Smooth muscle cell (in vitro differentiated cells): Measurements from ENCODE around the gene MGA. TPM values are rescaled to one million over a fixed set of nuclear protein-coding genes. Genes with fewer than 3 reads are reported as not detected.

Experiments used
- DNase-seq: peaks from one replicate; lab custom pipeline; 2025; ENCODE audit not compliant: unreplicated experiment; lab: John Stamatoyannopoulos, UW
- H2AFZ ChIP-seq: fragments of 200-600 bp; sonication (generic); 2 replicates; pipeline ENCODE4 v1.6.0; 2016; ENCODE audit warnings: antibody characterized with exemption, low read depth, mild to moderate bottlenecking
- H3F3A ChIP-seq: fragments of 200-600 bp; sonication (generic); 2 replicates; pipeline ENCODE4 v1.6.0; 2017; ENCODE audit warnings: antibody characterized with exemption, low read depth
- H3K27ac ChIP-seq: fragments of 200-600 bp; sonication (generic); 2 replicates; pipeline ENCODE4 v1.5.1; 2016; ENCODE audit warnings: low read depth, mild to moderate bottlenecking
- H3K27me3 ChIP-seq: fragments of 200-600 bp; sonication (generic); 2 replicates; pipeline ENCODE4 v1.6.1; 2016; ENCODE audit warnings: low read depth, mild to moderate bottlenecking
- H3K36me3 ChIP-seq: fragments of 200-600 bp; sonication (generic); 2 replicates; pipeline ENCODE4 v1.5.1; 2016; ENCODE audit warnings: low read depth
- H3K4me1 ChIP-seq: fragments of 200-600 bp; sonication (generic); 2 replicates; pipeline ENCODE4 v1.5.1; 2016; ENCODE audit warnings: low read depth
- H3K4me2 ChIP-seq: fragments of 200-600 bp; sonication (generic); 2 replicates; pipeline ENCODE4 v1.6.0; 2016; ENCODE audit warnings: mild to moderate bottlenecking
- H3K4me3 ChIP-seq: fragments of 200-600 bp; sonication (generic); 2 replicates; pipeline ENCODE4 v1.5.1; 2016; ENCODE audit warnings: mild to moderate bottlenecking
- H3K79me2 ChIP-seq: fragments of 200-600 bp; sonication (generic); 2 replicates; pipeline ENCODE4 v1.6.0; 2016; ENCODE audit warnings: low read depth, mild to moderate bottlenecking
- H3K9ac ChIP-seq: fragments of 200-600 bp; sonication (generic); 2 replicates; pipeline ENCODE4 v1.6.0; 2016; ENCODE audit warnings: low read depth
- H3K9me3 ChIP-seq: fragments of 200-600 bp; sonication (generic); replicated peaks from 2 replicates; pipeline ENCODE4 v1.5.1; 2016; ENCODE audit warnings: low read depth
- H4K20me1 ChIP-seq: fragments of 200-600 bp; sonication (generic); 2 replicates; pipeline ENCODE4 v1.6.0; 2016; ENCODE audit warnings: low read depth
- WGBS: methylation state at CpG from one replicate; pipeline ENCODE4 v1.1.7; 2016; ENCODE audit warnings: low lambda C conversion rate; 5-methylcytosine and 5-hydroxymethylcytosine counted together
- microRNA counts: library from miRNA; unstranded; fragments of <30 nt; microRNA quantifications from one replicate; lab custom pipeline; 2016
- microRNA-seq: library from miRNA; unstranded; fragments of <30 nt; microRNA quantifications from one replicate; pipeline ENCODE4, GENCODE V29; 2016; ENCODE audit warnings: borderline number of aligned reads
- polyA plus RNA-seq: library from polyadenylated mRNA; unstranded; fragments of >200 nt; fragmentation: Nextera tagmentation; extraction: Ambion mirVana; gene quantifications from 2 replicates; pipeline ENCODE4 v1.2.1, GENCODE V29; 2016
- small RNA-seq: library from RNA; depleted of rRNA; stranded (forward); fragments of <200 nt; gene quantifications from one replicate; pipeline ENCODE3, GENCODE V24; 2014
- total RNA-seq: library from RNA; depleted of rRNA; stranded (reverse); fragments of >200 nt; gene quantifications from 2 replicates; pipeline ENCODE4 v1.2.3, GENCODE V29; 2014
- TF ChIP-seq, protein P1 (sequence below): fragments of 200-600 bp; sonication (generic); IDR thresholded peaks from 2 replicates; pipeline ENCODE4 v1.5.1; 2017; ENCODE audit warnings: borderline replicate concordance, mild to moderate bottlenecking, antibody characterized with exemption; ENCODE audit not compliant: insufficient read depth, poor library complexity, severe bottlenecking

MGA gene
- total and polyA plus RNA-seq, 2 experiments from 2014 or later = 5.5 to 52.9 TPM

DNA sequence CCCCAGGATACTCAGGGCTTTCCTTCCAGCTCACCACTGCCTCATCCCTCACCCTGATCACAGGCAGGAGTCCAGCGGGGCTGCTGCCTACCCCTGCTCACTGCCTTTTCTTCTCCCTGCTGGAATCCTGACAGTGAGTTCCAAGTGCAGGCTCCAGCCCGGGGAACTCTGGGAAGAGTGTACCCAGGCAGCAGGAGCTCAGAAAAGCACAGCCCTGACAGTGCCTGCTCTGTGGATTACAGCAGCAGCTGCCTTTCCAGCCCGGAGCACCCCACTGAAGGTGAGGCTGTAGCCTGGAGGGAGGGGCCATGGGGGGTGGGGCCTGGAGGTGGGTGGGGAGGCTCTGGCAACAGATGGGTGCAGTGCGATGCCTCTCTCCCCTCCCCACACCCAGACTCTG, 161.6 kb downstream of the MGA start:
- WGBS = 94% methylated on average over 4 of the region's 4 CpGs

DNA sequence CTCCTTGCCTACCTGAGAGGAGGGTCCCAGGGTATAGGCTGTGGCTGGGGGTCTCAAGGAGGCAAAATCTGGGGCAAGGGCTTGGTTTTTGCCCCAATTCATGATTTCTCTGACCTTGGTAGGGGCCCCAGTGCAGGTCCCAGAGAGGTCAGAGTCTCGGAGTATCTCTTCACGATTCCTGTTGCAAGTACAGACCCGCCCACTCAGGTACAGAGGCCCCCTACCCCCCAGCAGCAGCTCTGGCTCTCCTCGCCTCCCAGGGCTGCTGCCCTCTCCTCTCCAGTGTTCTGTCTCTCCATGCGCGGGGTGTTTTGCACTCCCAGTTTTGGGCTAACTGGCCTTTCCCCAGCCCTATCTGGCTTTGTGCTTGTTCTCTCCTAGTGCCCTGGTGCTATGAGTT, 162.3 kb downstream of the MGA start:
- Histone ChIP-seq H3K27me3 (no peaks in the 10 kb centered on the region), H3K9ac (no peak overlapping the region), H3K4me2 (no peak overlapping the region), H2AFZ (no peak overlapping the region), H3K79me2 (no peaks in the 10 kb centered on the region), H4K20me1 (no peaks in the 10 kb centered on the region), H3K9me3 (no peaks in the 10 kb centered on the region), H3K27ac (no peak overlapping the region), H3F3A (no peaks in the 10 kb centered on the region), H3K4me1 (peaks cover 3% of the 10 kb centered on the region), H3K36me3 (no peaks in the 10 kb centered on the region), H3K4me3 (no peak overlapping the region)
- TF ChIP-seq, protein P1, sequence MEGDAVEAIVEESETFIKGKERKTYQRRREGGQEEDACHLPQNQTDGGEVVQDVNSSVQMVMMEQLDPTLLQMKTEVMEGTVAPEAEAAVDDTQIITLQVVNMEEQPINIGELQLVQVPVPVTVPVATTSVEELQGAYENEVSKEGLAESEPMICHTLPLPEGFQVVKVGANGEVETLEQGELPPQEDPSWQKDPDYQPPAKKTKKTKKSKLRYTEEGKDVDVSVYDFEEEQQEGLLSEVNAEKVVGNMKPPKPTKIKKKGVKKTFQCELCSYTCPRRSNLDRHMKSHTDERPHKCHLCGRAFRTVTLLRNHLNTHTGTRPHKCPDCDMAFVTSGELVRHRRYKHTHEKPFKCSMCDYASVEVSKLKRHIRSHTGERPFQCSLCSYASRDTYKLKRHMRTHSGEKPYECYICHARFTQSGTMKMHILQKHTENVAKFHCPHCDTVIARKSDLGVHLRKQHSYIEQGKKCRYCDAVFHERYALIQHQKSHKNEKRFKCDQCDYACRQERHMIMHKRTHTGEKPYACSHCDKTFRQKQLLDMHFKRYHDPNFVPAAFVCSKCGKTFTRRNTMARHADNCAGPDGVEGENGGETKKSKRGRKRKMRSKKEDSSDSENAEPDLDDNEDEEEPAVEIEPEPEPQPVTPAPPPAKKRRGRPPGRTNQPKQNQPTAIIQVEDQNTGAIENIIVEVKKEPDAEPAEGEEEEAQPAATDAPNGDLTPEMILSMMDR = no peak
- 90% methylated on average over 6 of the region's 6 CpGs for WGBS
- no peak for DNase-seq

More for the DNA sequence above, 161.6 kb downstream of the MGA start:
- no peak for DNase-seq
- no peak overlapping the region for H2AFZ ChIP-seq
- H3K9ac ChIP-seq = no peak overlapping the region
- no peak overlapping the region for H3K4me3 ChIP-seq
- no peak overlapping the region for H3K4me2 ChIP-seq
- no peaks in the 10 kb centered on the region for H4K20me1 ChIP-seq
- H3K4me1 ChIP-seq = no peaks in the 10 kb centered on the region
- no peaks in the 10 kb centered on the region for H3K27me3 ChIP-seq
- no peaks in the 10 kb centered on the region for H3K9me3 ChIP-seq
- TF ChIP-seq, protein P1 = no peak
- H3K36me3 ChIP-seq = no peaks in the 10 kb centered on the region
- no peak overlapping the region for H3K27ac ChIP-seq
- no peaks in the 10 kb centered on the region for H3F3A ChIP-seq
- H3K79me2 ChIP-seq = no peaks in the 10 kb centered on the region

MicroRNA genes within 50 kb of the gene (microRNA counts, 767-probe panel; counts per million panel counts)
- 183 counts per million for microRNA hsa-miR-626 (lab: Ali Mortazavi, UCI)

Small RNA genes within 50 kb of the gene (microRNA-seq; reads per million reads assigned to microRNA genes)
- gene MIR626 = not detected

Small RNA genes within 50 kb of the gene (small RNA-seq; reads per million reads assigned to genes)
- 0.11 reads per million for gene MIR626

Other genes starting within 250 kb of the MGA start
- gene RTF1, start 243.3 kb upstream of the MGA start, total RNA-seq = 25.7 and 38.4 TPM in 2 replicates
- gene RTF1, start 243.3 kb upstream of the MGA start, polyA plus RNA-seq = 68.1 and 92.8 TPM in 2 replicates
- gene ITPKA, start 166.5 kb upstream of the MGA start, total RNA-seq = 2.8 and 5.8 TPM in 2 replicates
- gene ITPKA, start 166.5 kb upstream of the MGA start, polyA plus RNA-seq = 1.5 and 2.1 TPM in 2 replicates
- gene LTK, start 146.6 kb upstream of the MGA start, total RNA-seq = 0.18 and 1.2 TPM in 2 replicates
- 1.6 and 2.3 TPM in 2 replicates for gene LTK, start 146.6 kb upstream of the MGA start, polyA plus RNA-seq
- 15.5 and 15.8 TPM in 2 replicates for gene RPAP1, start 116.1 kb upstream of the MGA start, total RNA-seq
- 37.1 and 37.5 TPM in 2 replicates for gene RPAP1, start 116.1 kb upstream of the MGA start, polyA plus RNA-seq
- gene TYRO3, start 101.2 kb upstream of the MGA start, total RNA-seq = 11.5 and 12.9 TPM in 2 replicates
- gene TYRO3, start 101.2 kb upstream of the MGA start, polyA plus RNA-seq = 20.5 and 23.5 TPM in 2 replicates
- gene MAPKBP1, start 114.1 kb downstream of the MGA start, total RNA-seq = 9.0 and 10.7 TPM in 2 replicates
- gene MAPKBP1, start 114.1 kb downstream of the MGA start, polyA plus RNA-seq = 6.6 and 9.3 TPM in 2 replicates
- 5.0 TPM in 1 of 2 replicates, not detected in the other for gene JMJD7, start 167.7 kb downstream of the MGA start, total RNA-seq
- gene JMJD7, start 167.7 kb downstream of the MGA start, polyA plus RNA-seq = 3.3 and 7.8 TPM in 2 replicates
- 0.85 and 4.2 TPM in 2 replicates for gene PLA2G4B, start 178.4 kb downstream of the MGA start, total RNA-seq
- gene PLA2G4B, start 178.4 kb downstream of the MGA start, polyA plus RNA-seq = 2.2 and 9.5 TPM in 2 replicates
- 0.04 and 0.13 TPM in 2 replicates for gene SPTBN5, start 233.6 kb downstream of the MGA start, total RNA-seq
- gene SPTBN5, start 233.6 kb downstream of the MGA start, polyA plus RNA-seq = 0.08 and 1.1 TPM in 2 replicates